Fibroblast of pulmonary artery (primary cell): ENCODE measurements around the gene C4orf50.

Source experiments
- DNase-seq: peaks from one replicate; pipeline ENCODE4 v3.0.0-alpha.2; 2010; ENCODE audit warnings: low read depth
- H3K4me3 ChIP-seq: replicated peaks from 2 replicates; pipeline ENCODE4 v1.5.1; 2011; ENCODE audit warnings: low read depth, mild to moderate bottlenecking, control low read depth, low read length, moderate library complexity
- TF ChIP-seq, protein P1 (sequence below): IDR thresholded peaks from 2 replicates; pipeline ENCODE4 v1.5.1; 2011; ENCODE audit warnings: mild to moderate bottlenecking, control low read depth, low read length, inconsistent platforms; ENCODE audit errors: missing control alignments

C4orf50 gene

DNA sequence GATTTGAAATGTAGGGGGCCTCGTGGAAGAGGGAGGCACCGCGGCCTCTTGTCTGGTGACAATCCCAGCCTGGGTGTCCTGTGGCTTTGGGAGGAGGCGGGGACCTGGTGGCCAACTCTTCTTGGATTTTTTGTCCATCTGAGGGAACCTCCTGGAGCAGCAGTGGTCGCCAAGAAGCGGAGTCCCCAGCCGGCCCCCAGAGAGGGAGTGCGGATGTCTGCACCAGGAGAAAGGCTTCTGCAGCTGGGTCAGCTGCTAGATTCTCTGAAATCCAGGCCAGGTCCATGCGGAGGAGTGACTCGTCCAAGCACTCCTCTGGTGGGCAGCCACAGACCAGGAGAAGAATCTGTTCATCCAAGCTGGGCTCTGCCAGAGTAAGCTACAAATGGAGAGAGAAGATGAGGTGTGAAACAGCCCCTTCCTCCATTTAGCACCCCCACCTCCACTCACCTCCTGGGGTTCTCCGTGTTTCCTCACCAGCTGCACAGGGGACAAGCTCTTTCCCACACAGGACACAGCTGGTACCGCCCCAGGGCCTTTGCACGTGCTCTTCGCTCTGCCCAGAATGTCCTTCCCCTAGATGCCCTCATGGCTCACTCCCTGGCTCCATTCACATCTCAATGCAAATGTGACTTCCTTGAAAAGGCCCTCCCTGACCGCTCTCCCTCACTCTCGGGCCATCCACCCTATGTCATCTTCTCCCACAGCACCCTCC lies 27.6 kb downstream of the C4orf50 start:
- DNase-seq: no peak
- H3K4me3 ChIP-seq: no peak overlapping the region
- TF ChIP-seq, protein P1, sequence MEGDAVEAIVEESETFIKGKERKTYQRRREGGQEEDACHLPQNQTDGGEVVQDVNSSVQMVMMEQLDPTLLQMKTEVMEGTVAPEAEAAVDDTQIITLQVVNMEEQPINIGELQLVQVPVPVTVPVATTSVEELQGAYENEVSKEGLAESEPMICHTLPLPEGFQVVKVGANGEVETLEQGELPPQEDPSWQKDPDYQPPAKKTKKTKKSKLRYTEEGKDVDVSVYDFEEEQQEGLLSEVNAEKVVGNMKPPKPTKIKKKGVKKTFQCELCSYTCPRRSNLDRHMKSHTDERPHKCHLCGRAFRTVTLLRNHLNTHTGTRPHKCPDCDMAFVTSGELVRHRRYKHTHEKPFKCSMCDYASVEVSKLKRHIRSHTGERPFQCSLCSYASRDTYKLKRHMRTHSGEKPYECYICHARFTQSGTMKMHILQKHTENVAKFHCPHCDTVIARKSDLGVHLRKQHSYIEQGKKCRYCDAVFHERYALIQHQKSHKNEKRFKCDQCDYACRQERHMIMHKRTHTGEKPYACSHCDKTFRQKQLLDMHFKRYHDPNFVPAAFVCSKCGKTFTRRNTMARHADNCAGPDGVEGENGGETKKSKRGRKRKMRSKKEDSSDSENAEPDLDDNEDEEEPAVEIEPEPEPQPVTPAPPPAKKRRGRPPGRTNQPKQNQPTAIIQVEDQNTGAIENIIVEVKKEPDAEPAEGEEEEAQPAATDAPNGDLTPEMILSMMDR: no peak

DNA sequence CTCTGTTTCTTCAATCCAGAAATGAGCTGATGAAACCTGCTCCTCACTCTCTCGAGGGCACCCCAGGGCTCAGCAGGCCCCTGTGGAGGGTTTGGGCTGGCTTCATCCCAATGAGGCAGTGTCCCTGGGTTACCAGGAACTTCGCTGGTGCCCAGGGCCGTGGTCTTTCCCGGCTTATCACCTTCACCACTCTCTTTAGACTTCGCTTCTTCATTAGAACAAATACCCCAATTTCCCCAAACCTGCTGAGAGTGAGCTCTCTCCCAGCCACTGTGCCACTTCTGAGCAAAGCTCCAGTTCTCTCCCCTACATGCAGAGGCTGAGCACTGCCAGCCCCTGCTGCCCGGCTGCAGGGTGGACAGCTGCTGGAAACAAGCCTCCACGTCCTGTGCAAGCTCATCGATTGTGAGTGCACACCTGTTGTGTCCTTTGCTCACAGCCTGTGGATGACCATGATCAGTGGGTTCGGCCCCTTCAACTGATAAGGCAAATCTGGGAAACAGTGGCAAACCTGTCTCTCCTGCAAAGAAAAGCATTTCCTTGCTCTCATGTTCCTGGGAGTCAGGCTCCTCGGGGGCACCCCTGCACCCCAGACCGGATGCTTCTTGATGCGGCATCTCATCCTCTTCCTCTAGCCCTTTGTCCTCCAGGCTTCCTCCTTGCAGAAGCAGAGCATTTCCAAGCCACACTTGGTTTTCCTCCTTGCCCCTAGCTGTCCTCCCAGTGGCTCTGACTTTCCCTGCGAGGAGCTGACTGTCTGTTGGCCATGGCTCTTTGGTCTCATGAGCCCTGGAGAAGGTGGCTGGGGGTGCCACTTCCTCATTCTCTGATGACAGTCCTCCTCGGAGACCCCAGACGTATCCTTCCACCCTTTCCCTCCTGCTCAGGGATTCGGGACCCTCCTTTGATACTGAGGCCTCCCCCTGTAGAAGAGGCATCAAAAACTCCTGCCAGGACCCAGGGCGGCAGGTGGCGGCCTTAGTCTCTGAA lies 28.7 kb downstream of the C4orf50 start:
- no peak for DNase-seq
- H3K4me3 ChIP-seq: no peak overlapping the region
- TF ChIP-seq, protein P1: no peak

DNA sequence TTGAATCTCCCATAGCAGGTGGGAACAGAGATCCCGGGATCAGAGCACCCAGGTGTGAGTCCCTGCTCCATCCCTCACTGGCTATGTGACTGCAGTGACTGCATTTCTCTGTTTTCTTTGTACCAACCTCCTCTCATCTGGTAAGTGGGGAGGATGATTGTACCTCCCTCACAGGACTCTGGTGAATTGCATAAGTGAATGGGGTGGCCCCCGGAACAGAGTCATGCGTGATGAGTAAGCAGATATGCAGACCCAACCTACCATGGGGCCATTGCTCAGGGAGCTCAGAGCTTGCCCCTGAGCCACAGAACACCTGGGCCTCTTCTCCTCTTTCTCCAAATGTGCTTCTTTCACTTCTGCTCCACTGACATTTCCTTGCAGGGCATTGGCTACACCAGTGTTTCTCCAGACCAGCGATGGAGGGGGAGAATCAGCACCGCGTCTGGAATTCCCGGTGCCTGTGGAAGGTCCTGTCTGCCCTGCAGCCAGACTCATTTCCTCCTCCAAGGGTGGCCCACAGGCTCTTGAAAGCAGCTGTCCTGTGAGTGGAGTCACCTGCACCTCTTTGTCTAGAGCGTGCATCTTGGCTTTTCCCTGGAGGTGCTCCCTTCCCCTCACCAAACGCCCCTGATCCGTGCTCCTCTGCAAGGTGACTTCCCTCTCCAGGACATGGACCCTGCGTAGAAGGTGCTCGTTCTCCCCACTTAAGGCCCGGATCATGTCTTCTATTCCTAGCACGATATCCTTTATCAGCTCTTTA lies 30.0 kb downstream of the C4orf50 start:
- no peak overlapping the region for H3K4me3 ChIP-seq
- no peak for DNase-seq
- TF ChIP-seq, protein P1: no peak

DNA sequence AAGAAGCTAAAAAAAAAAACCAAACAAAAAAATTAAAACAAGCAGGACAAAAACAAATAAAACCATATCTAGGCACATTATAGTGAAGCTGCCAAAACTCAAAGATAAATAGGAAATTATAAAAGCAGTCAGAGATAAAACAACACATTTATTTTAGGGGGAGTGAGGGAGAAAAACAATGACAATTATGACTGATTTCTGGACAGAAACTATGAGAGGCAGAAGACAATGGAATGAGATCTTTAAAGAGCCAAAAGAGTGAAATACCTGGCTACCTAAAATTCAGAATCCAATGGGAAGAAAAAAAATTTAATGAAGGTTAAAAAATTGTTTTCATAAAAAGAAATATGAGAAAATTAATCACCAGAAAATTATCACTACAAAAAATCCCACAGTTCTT lies 33.4 kb downstream of the C4orf50 start:
- H3K4me3 ChIP-seq: no peak overlapping the region
- no peak for DNase-seq
- TF ChIP-seq, protein P1: no peak

DNA sequence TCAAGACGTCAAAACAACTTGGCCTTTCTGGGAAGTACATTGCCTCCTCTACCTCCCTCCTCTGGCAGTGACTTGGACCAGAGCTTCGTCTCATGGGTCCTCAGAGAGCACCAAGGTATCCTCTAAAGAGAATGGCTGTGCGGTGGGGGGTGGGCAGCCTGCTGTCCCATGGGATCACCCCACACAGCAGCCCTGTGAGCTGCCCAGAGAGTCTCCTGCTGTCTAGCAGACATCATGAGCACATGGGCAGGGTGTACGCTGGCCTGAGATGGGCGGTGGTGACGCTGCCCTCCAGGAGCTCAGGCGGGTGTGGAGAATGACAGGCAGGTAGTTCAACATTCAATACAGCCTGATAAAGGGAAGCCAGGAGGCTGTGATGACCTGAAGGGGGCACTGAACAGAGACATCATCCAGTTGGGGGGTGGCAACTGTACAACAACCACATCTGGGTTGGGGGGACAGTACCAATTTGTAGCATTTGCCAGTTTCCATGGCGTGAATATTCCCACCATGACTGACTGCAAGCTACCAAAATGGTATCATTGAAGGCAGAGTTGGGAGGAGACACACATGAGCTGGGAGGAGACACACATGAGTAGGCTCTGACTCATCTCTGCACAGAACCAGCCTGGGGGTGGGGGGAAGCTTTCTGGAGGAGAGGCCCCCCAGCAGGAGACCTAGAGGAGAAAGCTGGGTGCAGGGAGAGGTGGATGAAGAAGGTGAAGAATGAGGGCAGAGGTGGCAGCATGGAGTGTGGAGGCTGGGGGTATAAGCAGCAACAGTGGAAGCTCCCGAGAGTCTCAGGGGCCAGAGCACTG lies 35.9 kb downstream of the C4orf50 start:
- TF ChIP-seq, protein P1: no peak
- DNase-seq: no peak
- H3K4me3 ChIP-seq: no peak overlapping the region
